Gastroesophageal sphincter (tissue), 4 donors: Measurements from ENCODE around the gene PRICKLE1. TPM values are rescaled to one million over a fixed set of nuclear protein-coding genes. Genes with fewer than 3 reads are reported as not detected.

Experiments
- ATAC-seq: fragments of 150-250 bp; one replicate; pipeline ENCODE4 v1.9.1; 2016; ENCODE audit warnings: mild to moderate bottlenecking, moderate library complexity
- H3K27ac ChIP-seq, 4 donors: fragments of 200-600 bp; sonication (generic) in 3 of 4; 1 replicate in 3 of 4; 2 replicates in 1 of 4; pipeline ENCODE4 v1.5.1; 2016 to 2019
- H3K27me3 ChIP-seq: fragments of 200-600 bp; sonication (generic); one replicate; pipeline ENCODE4 v1.5.1; 2019
- H3K36me3 ChIP-seq, 2 donors: fragments of 200-600 bp; sonication (generic); one replicate each; pipeline ENCODE4 v1.5.1; 2019; ENCODE audit warnings: control low read depth in 1 of 2
- H3K4me1 ChIP-seq, 3 donors: fragments of 200-600 bp; sonication (generic); 1 replicate in 2 of 3; 2 replicates in 1 of 3; pipeline ENCODE4 v1.5.1; 2016 to 2019; ENCODE audit warnings: control low read depth in 2 of 3
- H3K4me3 ChIP-seq, 2 donors: fragments of 200-600 bp; sonication (generic); one replicate each; pipeline ENCODE4 v1.5.1; 2019; ENCODE audit warnings: mild to moderate bottlenecking in 1 of 2, moderate library complexity in 1 of 2
- H3K9me3 ChIP-seq, 3 donors: fragments of 200-600 bp; sonication (generic); one replicate each; pipeline ENCODE4 v1.5.1; 2017 to 2019; ENCODE audit warnings: control low read depth in 2 of 3
- EP300 ChIP-seq: sonication (generic); formaldehyde crosslinking; IDR thresholded peaks from one replicate; pipeline ENCODE4 v1.6.1; 2017; ENCODE audit warnings: antibody characterized with exemption, mild to moderate bottlenecking
- POLR2A ChIP-seq, 2 donors: fragments of 450-650 bp; IDR thresholded peaks; one replicate each; pipeline ENCODE4 v1.6.1; 2017; ENCODE audit warnings: antibody characterized with exemption in 2 of 2, mild to moderate bottlenecking in 2 of 2, moderate library complexity in 1 of 2
- POLR2AphosphoS5 ChIP-seq: sonication (generic); formaldehyde crosslinking; IDR thresholded peaks from one replicate; pipeline ENCODE4 v1.6.1; 2017; ENCODE audit warnings: antibody characterized with exemption
- WGBS, 2 donors: methylation state at CpG; one replicate each; pipeline ENCODE4 v1.1.5; 2018; ENCODE audit warnings: low coverage in 1 of 2; 5-methylcytosine and 5-hydroxymethylcytosine counted together
- total RNA-seq, 4 donors: library from RNA; depleted of rRNA; stranded (reverse); fragments of >200 nt; gene quantifications; one replicate each; pipeline ENCODE4 v1.1.0, GENCODE V29; 2016
- TF ChIP-seq, protein P1 (sequence below), 4 experiments: fragments of 200-600 bp in 2 of 4; fragments of 450-650 bp in 2 of 4; sonication (generic) in 1 of 4; IDR thresholded peaks; one replicate each; pipeline ENCODE4 v1.5.1; 2017 to 2019; ENCODE audit warnings: antibody characterized with exemption in 4 of 4, mild to moderate bottlenecking in 2 of 4, moderate library complexity in 2 of 4

PRICKLE1 gene
- total RNA-seq, 4 donors from 2014 or later, result 8.3 to 30.0 (median 23.3) TPM

- H3K36me3 ChIP-seq, result no peaks in the 10 kb centered on the region
- TF ChIP-seq POLR2AphosphoS5, result no peak
- TF ChIP-seq EP300, result no peak
- TF ChIP-seq, protein P1, sequence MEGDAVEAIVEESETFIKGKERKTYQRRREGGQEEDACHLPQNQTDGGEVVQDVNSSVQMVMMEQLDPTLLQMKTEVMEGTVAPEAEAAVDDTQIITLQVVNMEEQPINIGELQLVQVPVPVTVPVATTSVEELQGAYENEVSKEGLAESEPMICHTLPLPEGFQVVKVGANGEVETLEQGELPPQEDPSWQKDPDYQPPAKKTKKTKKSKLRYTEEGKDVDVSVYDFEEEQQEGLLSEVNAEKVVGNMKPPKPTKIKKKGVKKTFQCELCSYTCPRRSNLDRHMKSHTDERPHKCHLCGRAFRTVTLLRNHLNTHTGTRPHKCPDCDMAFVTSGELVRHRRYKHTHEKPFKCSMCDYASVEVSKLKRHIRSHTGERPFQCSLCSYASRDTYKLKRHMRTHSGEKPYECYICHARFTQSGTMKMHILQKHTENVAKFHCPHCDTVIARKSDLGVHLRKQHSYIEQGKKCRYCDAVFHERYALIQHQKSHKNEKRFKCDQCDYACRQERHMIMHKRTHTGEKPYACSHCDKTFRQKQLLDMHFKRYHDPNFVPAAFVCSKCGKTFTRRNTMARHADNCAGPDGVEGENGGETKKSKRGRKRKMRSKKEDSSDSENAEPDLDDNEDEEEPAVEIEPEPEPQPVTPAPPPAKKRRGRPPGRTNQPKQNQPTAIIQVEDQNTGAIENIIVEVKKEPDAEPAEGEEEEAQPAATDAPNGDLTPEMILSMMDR (IDR thresholded peaks at IDR 0.05), result no peak
- no peak overlapping the region for H3K27ac ChIP-seq
- no peak overlapping the region for H3K4me3 ChIP-seq
- H3K4me1 ChIP-seq, result peaks cover 0 to 14% (median 5%) of the 10 kb centered on the region in 3 donors
- WGBS, 2 donors, result 51 to 77% methylated on average over 3 of the region's 3 CpGs
- peaks cover 0 to 33% (median 0%) of the 10 kb centered on the region in 3 donors for H3K9me3 ChIP-seq
- ATAC-seq, result no peak
- H3K27me3 ChIP-seq, result no peaks in the 10 kb centered on the region
Measured at GRCh38 chr12:42615006-42615405, 25.5 kb upstream of the PRICKLE1 start.

GRCh38 chr12:42612231-42612613 is 22.7 kb upstream of the PRICKLE1 start:
- no peak for ATAC-seq
- Histone ChIP-seq H3K27me3 (no peaks in the 10 kb centered on the region), H3K27ac (no peak overlapping the region), H3K4me1 (peaks cover 0 to 14% (median 5%) of the 10 kb centered on the region in 3 donors), H3K9me3 (peaks cover 0 to 13% (median 0%) of the 10 kb centered on the region in 3 donors), H3K36me3 (no peaks in the 10 kb centered on the region), H3K4me3 (no peak overlapping the region)
- TF ChIP-seq EP300, result no peak
- TF ChIP-seq, protein P1 (IDR thresholded peaks at IDR 0.05), result no peak
- TF ChIP-seq POLR2AphosphoS5, result no peak
- TF ChIP-seq POLR2A (IDR thresholded peaks at IDR 0.05), result no peak

DNA sequence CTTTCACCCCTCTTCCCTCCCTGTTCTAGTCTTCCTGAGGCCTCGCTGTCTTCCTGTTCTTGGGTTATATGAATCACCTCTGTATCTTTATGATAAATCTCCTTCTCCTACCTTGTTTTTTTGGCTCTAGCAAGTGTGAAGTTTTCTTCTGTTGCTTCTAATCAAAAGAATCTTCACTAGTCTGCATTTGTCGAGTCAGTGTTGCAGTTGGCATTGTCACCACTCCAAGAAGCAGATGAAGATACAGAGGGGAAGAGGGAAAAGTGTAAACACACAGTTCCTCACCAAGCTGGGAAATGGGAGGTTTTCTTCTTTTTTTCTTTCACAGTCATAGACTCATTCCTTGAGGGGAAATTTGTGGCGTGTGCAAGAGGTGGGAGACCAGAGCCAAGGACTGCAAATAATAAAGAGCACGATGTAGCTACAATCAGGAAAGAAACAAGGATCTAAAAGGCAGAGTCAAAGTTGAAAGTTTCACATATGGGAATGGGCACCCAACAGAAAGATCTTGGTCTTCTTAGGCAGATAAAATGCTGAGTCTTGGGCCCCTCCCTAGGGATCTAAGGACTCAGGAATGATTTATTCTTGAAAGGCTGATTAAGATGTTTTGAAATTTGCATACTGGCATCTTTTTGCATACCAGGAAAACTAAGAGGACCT is 22.2 kb upstream of the PRICKLE1 start:
- Histone ChIP-seq H3K4me3 (no peak overlapping the region), H3K27me3 (no peaks in the 10 kb centered on the region), H3K9me3 (peaks cover 0 to 11% (median 0%) of the 10 kb centered on the region in 3 donors), H3K36me3 (no peaks in the 10 kb centered on the region), H3K4me1 (peaks cover 0 to 14% (median 5%) of the 10 kb centered on the region in 3 donors), H3K27ac (no peak overlapping the region)
- no peak for ATAC-seq
- 47 to 64% methylated on average over 4 of the region's 4 CpGs for WGBS, 2 donors
- TF ChIP-seq POLR2AphosphoS5 (no peak), POLR2A (IDR thresholded peaks at IDR 0.05) (no peak), EP300 (no peak)
- TF ChIP-seq, protein P1 (IDR thresholded peaks at IDR 0.05), result no peak

DNA sequence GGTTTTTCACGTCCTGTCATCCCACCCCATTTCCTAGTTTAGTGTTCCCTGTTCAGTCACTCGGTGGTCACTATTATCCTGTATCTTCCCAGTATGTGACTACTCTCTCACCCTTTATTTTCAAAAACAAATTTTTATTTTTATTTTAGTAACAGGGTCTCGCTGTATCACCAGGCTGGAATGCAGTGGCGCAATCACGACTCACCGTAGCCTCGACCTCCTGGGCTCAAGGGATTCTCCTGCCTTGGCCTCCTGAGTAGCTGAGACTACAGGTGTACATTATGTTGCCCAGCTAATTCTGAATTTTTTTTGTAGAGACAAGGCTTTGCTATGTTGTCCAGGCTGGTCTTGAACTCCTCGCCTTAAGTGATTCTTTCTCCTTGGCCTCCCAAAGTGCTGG is 20.1 kb upstream of the PRICKLE1 start:
- Histone ChIP-seq H3K4me3 (no peak overlapping the region), H3K9me3 (no peaks in the 10 kb centered on the region), H3K36me3 (no peaks in the 10 kb centered on the region), H3K27ac (no peak overlapping the region), H3K4me1 (peaks cover 0 to 14% (median 5%) of the 10 kb centered on the region in 3 donors), H3K27me3 (no peaks in the 10 kb centered on the region)
- TF ChIP-seq POLR2A (IDR thresholded peaks at IDR 0.05), result no peak
- TF ChIP-seq EP300, result no peak
- TF ChIP-seq, protein P1 (IDR thresholded peaks at IDR 0.05), result no peak
- no peak for TF ChIP-seq POLR2AphosphoS5
- 92 to 95% methylated on average over 5 to 8 of the region's 8 CpGs for WGBS, 2 donors
- ATAC-seq, result no peak

DNA sequence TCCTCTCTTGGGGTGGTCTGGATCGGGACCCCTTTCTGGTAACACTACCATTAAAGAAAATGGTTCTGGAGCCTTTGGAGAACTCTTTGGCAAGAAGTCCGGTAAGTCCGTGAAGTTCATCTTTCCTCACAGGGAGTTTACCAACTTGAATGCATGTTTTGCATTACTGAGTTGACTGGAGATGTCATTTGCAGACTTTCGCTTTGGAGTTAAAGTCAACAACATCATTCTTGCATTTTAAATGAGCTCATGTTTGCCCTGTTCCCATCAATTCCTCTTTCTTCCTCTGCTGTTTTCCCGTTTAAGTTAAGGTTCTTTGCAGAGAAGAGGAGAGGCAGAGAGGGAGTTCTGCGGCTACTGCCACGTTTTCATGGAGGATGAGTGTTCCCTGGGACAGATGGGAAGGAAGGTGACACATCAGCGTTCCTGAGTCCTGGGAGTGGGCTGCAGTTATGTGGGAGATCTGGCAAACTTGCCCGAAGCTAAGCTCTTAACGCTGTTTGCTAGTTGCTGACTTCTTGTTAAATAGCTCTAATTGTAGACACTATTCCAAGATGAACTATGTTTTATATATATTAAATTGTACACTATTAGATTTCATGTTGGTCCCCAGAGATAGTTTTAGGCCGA is 18.8 kb upstream of the PRICKLE1 start:
- no peaks in the 10 kb centered on the region for H3K9me3 ChIP-seq
- peaks cover 0 to 14% (median 5%) of the 10 kb centered on the region in 3 donors for H3K4me1 ChIP-seq
- WGBS, 2 donors, result 84 to 89% methylated on average over 5 to 9 of the region's 11 CpGs
- no peak overlapping the region for H3K27ac ChIP-seq
- no peak for ATAC-seq
- no peaks in the 10 kb centered on the region for H3K27me3 ChIP-seq
- no peak for TF ChIP-seq POLR2A (IDR thresholded peaks at IDR 0.05)
- TF ChIP-seq, protein P1 (IDR thresholded peaks at IDR 0.05), result no peak
- TF ChIP-seq EP300, result no peak
- TF ChIP-seq POLR2AphosphoS5, result no peak
- H3K4me3 ChIP-seq, result no peak overlapping the region
- no peaks in the 10 kb centered on the region for H3K36me3 ChIP-seq
